ENCODE measurements around the gene C2orf78.
"Not testable (repeated sequence)": the region's sequence is repeated elsewhere in the genome, so short reads cannot be mapped to it uniquely, and the experiment has no call there.

DNA sequence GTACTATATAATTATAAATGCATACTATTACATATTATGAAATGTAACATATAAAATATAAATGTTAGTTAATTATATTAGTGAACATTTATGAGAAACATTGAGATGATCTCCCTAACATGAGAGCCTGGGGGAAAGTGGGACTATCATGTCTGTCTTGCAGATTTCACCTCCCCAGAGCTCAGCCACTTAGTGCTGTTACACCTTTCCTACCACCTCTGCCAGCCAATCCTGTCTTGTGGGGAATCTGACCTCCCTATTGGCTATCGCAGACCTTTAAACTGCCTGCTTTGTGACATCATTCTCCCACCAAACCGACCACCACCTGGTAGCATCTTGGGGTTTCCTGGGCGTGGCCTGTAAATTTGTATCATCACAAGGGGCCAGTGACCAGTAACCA lies at the start of gene C2orf78:
- TF ChIP-seq, protein P1, sequence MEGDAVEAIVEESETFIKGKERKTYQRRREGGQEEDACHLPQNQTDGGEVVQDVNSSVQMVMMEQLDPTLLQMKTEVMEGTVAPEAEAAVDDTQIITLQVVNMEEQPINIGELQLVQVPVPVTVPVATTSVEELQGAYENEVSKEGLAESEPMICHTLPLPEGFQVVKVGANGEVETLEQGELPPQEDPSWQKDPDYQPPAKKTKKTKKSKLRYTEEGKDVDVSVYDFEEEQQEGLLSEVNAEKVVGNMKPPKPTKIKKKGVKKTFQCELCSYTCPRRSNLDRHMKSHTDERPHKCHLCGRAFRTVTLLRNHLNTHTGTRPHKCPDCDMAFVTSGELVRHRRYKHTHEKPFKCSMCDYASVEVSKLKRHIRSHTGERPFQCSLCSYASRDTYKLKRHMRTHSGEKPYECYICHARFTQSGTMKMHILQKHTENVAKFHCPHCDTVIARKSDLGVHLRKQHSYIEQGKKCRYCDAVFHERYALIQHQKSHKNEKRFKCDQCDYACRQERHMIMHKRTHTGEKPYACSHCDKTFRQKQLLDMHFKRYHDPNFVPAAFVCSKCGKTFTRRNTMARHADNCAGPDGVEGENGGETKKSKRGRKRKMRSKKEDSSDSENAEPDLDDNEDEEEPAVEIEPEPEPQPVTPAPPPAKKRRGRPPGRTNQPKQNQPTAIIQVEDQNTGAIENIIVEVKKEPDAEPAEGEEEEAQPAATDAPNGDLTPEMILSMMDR (IDR thresholded peaks at IDR 0.05 in 2 of 3, conservative IDR thresholded peaks at IDR 0.05 in 1 of 3; ENCODE audit: control insufficient read depth in 2 of 3, extremely low read depth in 1 of 3, insufficient read depth in 1 of 3, low read depth in 3 of 3, low read length in 3 of 3), result not testable (repeated sequence)
- TF ChIP-seq KDM1A (IDR thresholded peaks at IDR 0.05; ENCODE audit: borderline replicate concordance); SRF (IDR thresholded peaks at IDR 0.05; ENCODE audit: low read depth in 2 of 2, low read length in 2 of 2); SPI1 (IDR thresholded peaks at IDR 0.05; ENCODE audit: borderline replicate concordance, insufficient read depth, low read depth, low read length); EP300 (IDR thresholded peaks at IDR 0.05; ENCODE audit: borderline replicate concordance in 1 of 2, control insufficient read depth in 1 of 2, low read depth in 2 of 2, low read length in 2 of 2); NR2C2 (IDR thresholded peaks at IDR 0.05; ENCODE audit: borderline replicate concordance, control insufficient read depth, insufficient read length, low read depth); EED (IDR thresholded peaks at IDR 0.05; ENCODE audit: low read depth); POU2F2 (IDR thresholded peaks at IDR 0.05; ENCODE audit: borderline replicate concordance, low read depth, low read length); POLR2A (IDR thresholded peaks at IDR 0.05; ENCODE audit: low read depth, low read length); LARP7 (IDR thresholded peaks at IDR 0.05): not testable (repeated sequence)
- TF ChIP-seq, protein P2, sequence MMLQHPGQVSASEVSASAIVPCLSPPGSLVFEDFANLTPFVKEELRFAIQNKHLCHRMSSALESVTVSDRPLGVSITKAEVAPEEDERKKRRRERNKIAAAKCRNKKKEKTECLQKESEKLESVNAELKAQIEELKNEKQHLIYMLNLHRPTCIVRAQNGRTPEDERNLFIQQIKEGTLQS (IDR thresholded peaks at IDR 0.05; ENCODE audit: borderline replicate concordance, extremely low read depth, low read depth, low read length), result not testable (repeated sequence)
